Measurements from ENCODE around the gene SEMA6A. TPM values are rescaled to one million over a fixed set of nuclear protein-coding genes. Genes with fewer than 3 reads are reported as not detected.

Gene SEMA6A
- polyA plus RNA-seq, 3 donors, result 0.16 TPM; not detected in 2

GRCh38 chr5:116457062-116457461 is 117.6 kb downstream of the SEMA6A start:
- Mint-ChIP-seq H3K9me3 (no peaks in the 10 kb centered on the region), H3K4me3 (no peak overlapping the region), H3K4me1 (peaks cover 24% of the 10 kb centered on the region), H3K27ac (no peak overlapping the region), H3K27me3 (ENCODE audit: low read depth in 3 of 3) (peaks cover 0 to 1% (median 0%) of the 10 kb centered on the region in 3 donors), H3K36me3 (peaks cover 0 to 3% of the 10 kb centered on the region in 2 donors)
- no peaks in the 10 kb centered on the region for H3K27me3 ChIP-seq (ENCODE audit: control insufficient read depth in 2 of 2, insufficient read depth in 2 of 2, low read length in 2 of 2)
- no peak for DNase-seq
- H3K4me3 ChIP-seq (replicated peaks in 1 of 3; ENCODE audit: low read depth in 2 of 3, low read length in 3 of 3), result no peak overlapping the region
- H3K9ac ChIP-seq (ENCODE audit: insufficient read depth, low read length, poor library complexity, severe bottlenecking), result no peak overlapping the region
- intact Hi-C loops (cut with micrococcal nuclease), result no loop called here
- peaks cover 16 to 20% of the 10 kb centered on the region in 2 donors for H3K4me1 ChIP-seq (ENCODE audit: control insufficient read depth in 1 of 2, insufficient read depth in 2 of 2, low read length in 2 of 2)
- TF ChIP-seq CTCF (IDR thresholded peaks at IDR 0.05), result no peak
- no peaks in the 10 kb centered on the region for H4K20me1 ChIP-seq (ENCODE audit: insufficient read depth, low read length)
- H3K27ac ChIP-seq (ENCODE audit: low read depth in 1 of 2, low read length in 2 of 2), result no peak overlapping the region
- H3K36me3 ChIP-seq (replicated peaks in 1 of 2; ENCODE audit: control insufficient read depth in 1 of 2, insufficient read depth in 2 of 2, low read length in 2 of 2), result no peaks in the 10 kb centered on the region
- H3K4me2 ChIP-seq (replicated peaks; ENCODE audit: extremely low read depth, low read length, poor library complexity, severe bottlenecking), result no peak overlapping the region
- whole genome bisulfite sequencing (ENCODE audit: insufficient coverage), result no CpG with 5 or more reads among the region's 4 CpGs
- H3K9me3 ChIP-seq (replicated peaks in 1 of 2; ENCODE audit: control insufficient read depth in 1 of 2, insufficient read depth in 1 of 2, low read length in 2 of 2), result no peaks in the 10 kb centered on the region
- no peak overlapping the region for H2AFZ ChIP-seq (ENCODE audit: insufficient read depth, low read depth, low read length, poor library complexity, severe bottlenecking)
- H3K79me2 ChIP-seq (ENCODE audit: insufficient read depth, low read length), result no peaks in the 10 kb centered on the region

- Histone ChIP-seq H2AFZ (ENCODE audit: insufficient read depth, low read depth, low read length, poor library complexity, severe bottlenecking) (no peak overlapping the region), H3K27me3 (ENCODE audit: control insufficient read depth in 2 of 2, insufficient read depth in 2 of 2, low read length in 2 of 2) (no peaks in the 10 kb centered on the region), H3K27ac (ENCODE audit: low read depth in 1 of 2, low read length in 2 of 2) (no peak overlapping the region), H4K20me1 (ENCODE audit: insufficient read depth, low read length) (no peaks in the 10 kb centered on the region), H3K9me3 (replicated peaks in 1 of 2; ENCODE audit: control insufficient read depth in 1 of 2, insufficient read depth in 1 of 2, low read length in 2 of 2) (no peaks in the 10 kb centered on the region), H3K36me3 (replicated peaks in 1 of 2; ENCODE audit: control insufficient read depth in 1 of 2, insufficient read depth in 2 of 2, low read length in 2 of 2) (no peaks in the 10 kb centered on the region), H3K9ac (ENCODE audit: insufficient read depth, low read length, poor library complexity, severe bottlenecking) (no peak overlapping the region), H3K4me2 (replicated peaks; ENCODE audit: extremely low read depth, low read length, poor library complexity, severe bottlenecking) (no peak overlapping the region), H3K4me3 (replicated peaks in 1 of 3; ENCODE audit: low read depth in 2 of 3, low read length in 3 of 3) (no peak overlapping the region), H3K79me2 (ENCODE audit: insufficient read depth, low read length) (no peaks in the 10 kb centered on the region), H3K4me1 (ENCODE audit: control insufficient read depth in 1 of 2, insufficient read depth in 2 of 2, low read length in 2 of 2) (peaks cover 16 to 20% of the 10 kb centered on the region in 2 donors)
- DNase-seq, result no peak
- 100% methylated on average over 1 of the region's 1 CpG for WGBS (ENCODE audit: insufficient coverage)
- intact Hi-C loops (cut with micrococcal nuclease), result no loop called here
- H3K9me3 Mint-ChIP-seq, result no peaks in the 10 kb centered on the region
- peaks cover 0 to 3% of the 10 kb centered on the region in 2 donors for H3K36me3 Mint-ChIP-seq
- TF ChIP-seq CTCF (IDR thresholded peaks at IDR 0.05), result no peak
- H3K4me3 Mint-ChIP-seq, result no peak overlapping the region
- H3K27me3 Mint-ChIP-seq (ENCODE audit: low read depth in 3 of 3), result peaks cover 0 to 1% (median 0%) of the 10 kb centered on the region in 3 donors
- peaks cover 26% of the 10 kb centered on the region for H3K4me1 Mint-ChIP-seq
- H3K27ac Mint-ChIP-seq, result no peak overlapping the region
Measured at GRCh38 chr5:116456036-116456435, 118.6 kb downstream of the SEMA6A start.

Data from CD14-positive monocyte (primary cell).